Ishikawa (cell line): ENCODE data around the gene MAST4.

Source experiments
- CREB1 ChIP-seq: IDR thresholded peaks from 2 replicates; pipeline ENCODE4 v1.6.1; 2012; ENCODE audit warnings: low read depth
- EGR1 ChIP-seq: IDR thresholded peaks from 2 replicates; pipeline ENCODE4 v1.6.1; 2012
- EP300 ChIP-seq: IDR thresholded peaks from 2 replicates; pipeline ENCODE4 v1.6.1; 2012; ENCODE audit warnings: borderline replicate concordance
- FOXM1 ChIP-seq: IDR thresholded peaks from 2 replicates; pipeline ENCODE4 v1.6.1; 2012; ENCODE audit warnings: low read depth, borderline replicate concordance
- MAX ChIP-seq: IDR thresholded peaks from 2 replicates; pipeline ENCODE4 v1.6.1; 2012
- TAF1 ChIP-seq: IDR thresholded peaks from 2 replicates; pipeline ENCODE4 v1.6.1; 2012; ENCODE audit warnings: low read depth, mild to moderate bottlenecking

DNA sequence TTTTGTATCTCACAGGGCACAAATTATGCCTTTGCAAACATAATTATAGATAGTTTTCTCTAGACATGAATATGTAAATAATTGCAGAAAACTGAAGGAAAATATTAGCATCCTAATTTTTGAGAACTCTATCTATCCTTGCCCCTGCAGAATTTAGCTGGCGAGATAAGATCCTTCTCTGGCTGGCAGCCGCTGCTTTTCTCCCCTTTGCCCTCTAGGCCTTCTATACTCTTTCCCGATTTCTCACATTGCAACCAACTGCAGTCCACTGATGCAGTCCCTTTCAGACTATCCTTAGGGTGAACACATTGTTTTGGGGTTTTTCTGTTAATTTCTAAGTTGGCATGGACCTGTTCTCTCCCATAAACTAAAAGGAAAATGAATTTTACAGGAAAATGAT is 509.1 kb downstream of the MAST4 start:
- no peak for TF ChIP-seq FOXM1
- TF ChIP-seq EGR1: no peak
- TF ChIP-seq TAF1: no peak
- no peak for TF ChIP-seq MAX
- TF ChIP-seq EP300: no peak
- TF ChIP-seq CREB1: no peak
